ENCODE results near the gene CALCOCO2. TPM values are rescaled to one million over a fixed set of nuclear protein-coding genes. Genes with fewer than 3 reads are reported as not detected.
"Not testable (repeated sequence)": the region's sequence is repeated elsewhere in the genome, so short reads cannot be mapped to it uniquely, and the experiment has no call there.

The CALCOCO2 gene
- total RNA-seq: 100 to 1,000 TPM; 208 to 215 TPM
- long read RNA-seq, transcript CALCOCO2-201 (13 exons, 3,682 nt): major isoform, 192 of 240 reads
- long read RNA-seq, partial matches to known transcripts: 33 of 240 reads
- long read RNA-seq, other reads (novel, unspliced or antisense): 15 of 240 reads

DNA sequence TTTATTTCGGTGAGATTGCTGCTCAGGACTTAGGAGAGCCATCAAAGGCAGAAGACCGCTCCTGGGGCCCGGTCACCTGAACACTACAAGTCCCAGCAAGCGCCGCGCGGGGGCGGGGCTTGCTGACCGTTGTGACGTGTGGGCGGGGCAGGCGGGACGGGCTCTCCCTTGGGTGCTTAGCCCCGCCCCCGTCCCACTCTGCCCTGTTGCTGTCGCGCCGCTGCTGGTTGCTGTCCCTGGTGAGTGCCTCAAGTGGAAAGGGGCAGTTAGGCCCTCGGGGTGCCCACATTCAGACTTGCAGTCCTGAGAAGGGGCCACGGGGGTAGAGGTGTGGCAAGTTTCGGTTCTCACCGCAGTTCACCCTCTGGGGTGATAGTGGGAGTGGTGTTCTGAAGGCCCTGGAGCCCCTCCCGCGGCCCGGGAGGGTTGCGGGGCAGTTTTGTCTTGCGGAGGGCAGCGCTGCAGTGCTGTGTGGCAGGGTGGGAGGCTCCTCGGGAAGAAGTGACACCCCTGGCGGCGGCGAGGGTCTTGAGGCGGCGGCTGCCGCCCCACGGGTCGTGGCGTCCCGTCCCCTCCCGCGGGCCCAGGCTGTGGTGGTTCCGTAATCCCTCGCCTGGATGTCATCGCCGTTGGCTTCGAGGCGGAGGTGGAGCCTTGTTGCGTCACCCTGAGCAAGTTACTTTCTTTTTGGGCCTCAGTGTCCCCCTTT is at the start of gene CALCOCO2:
CALCOCO2 (plus strand) TSS at position 196 of the 709 bp plus-strand sequence. CDS start 10,673 bp downstream, outside the sequence.
- intact Hi-C loops (cut with DNase I, micrococcal nuclease): no loop called here

GRCh38 chr17:48787828-48788227 is 43.0 kb upstream of the CALCOCO2 start:
- intact Hi-C loops (cut with DNase I, micrococcal nuclease): no loop called here
- DNase-seq (no peak), ATAC-seq (no peak)

More for the DNA sequence above, at the start of gene CALCOCO2:
- DNase-seq: peak; percentile 95 to 97
- peak; percentile 96 for ATAC-seq

DNA sequence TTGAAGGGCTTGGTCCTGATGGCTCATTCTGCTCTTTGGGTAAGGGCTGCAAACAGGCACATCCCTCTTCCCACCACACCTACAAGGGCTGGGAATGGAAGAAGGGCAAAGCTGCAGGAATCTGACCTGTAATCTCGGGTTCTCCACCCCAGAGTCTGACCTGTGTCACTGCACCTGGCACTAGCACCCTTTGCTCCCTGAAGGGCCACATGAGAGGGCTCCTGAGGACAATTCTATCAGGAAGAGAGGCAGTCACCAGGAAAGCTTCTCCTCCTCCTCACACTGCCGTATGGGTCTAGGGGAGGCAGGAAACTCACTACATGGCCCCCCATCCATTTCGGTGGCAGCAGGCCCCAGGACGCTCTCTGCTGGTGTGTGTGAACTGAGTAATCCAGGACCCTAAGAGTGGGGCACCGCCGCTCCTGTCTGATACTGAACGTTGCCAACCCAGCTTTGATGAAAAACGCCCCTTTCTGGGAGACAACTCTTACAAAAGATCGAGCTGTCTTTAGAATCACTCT is 40.2 kb upstream of the CALCOCO2 start:
- DNase-seq (peak in 1 of 2 donors; percentile 54), ATAC-seq (peak; percentile 74)
- intact Hi-C loops (cut with DNase I, micrococcal nuclease): loop anchor here (5.0 to 10.0 kb wide), 3 partner anchors 63 to 116 kb away; partner anchors contain the start of gene HOXB13 (in 1 of the 2)

DNA sequence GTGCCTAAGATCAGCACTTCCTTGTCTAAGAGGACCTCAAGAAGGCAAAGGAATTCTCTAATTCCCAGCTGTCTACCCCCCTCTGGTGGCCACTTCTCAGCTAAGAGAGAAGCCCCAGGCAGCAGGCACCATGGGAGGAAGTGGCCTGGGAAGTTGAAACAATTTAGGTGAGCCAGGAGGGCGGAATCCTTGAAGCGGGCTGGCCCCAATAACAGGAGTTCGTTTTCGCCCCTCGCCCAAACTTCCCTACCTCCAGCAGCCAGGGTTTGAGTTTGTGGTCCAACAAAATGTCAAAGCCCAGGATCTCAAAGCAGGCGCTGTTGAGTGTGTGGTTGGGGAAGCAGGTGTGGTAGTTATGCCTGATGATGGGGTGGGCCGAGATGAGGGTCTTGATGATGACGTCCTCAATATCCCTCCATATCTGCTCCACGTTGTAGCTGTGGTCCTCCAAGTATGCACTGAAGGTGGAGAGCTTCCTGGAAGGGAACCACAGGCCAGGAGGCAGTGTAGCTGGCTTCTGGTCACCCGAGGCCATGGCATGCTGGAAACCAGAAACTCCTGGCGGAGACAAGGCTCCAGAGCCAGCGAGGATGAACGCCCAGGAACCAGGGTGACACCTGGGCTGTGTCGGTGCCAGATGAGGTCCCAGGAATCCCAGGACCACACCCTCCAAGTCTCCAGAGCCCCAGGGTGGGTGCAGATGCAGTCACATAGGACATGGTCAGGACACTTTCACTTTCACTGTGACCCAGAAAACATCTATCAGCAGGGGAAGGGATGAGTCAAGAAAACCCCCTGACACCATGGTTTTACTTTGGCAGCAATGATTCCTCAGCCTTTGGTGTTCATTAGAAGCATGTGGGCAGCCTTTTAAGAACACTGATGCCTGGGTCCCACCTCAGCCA is 39.5 kb upstream of the CALCOCO2 start:
- intact Hi-C loops (cut with DNase I, micrococcal nuclease): loop anchor here (5.0 to 10.0 kb wide), 3 partner anchors 64 to 117 kb away; partner anchors contain the start of gene HOXB13 (in 1 of the 2)
- peak; percentile 89 to 93 for DNase-seq
- ATAC-seq: peak; percentile 80

GRCh38 chr17:48792033-48792798 is 38.6 kb upstream of the CALCOCO2 start:
- intact Hi-C loops (cut with DNase I, micrococcal nuclease): loop anchor here (5.0 to 10.0 kb wide), 3 partner anchors 65 to 117 kb away; partner anchors contain the start of gene HOXB13 (in 1 of the 2)
- DNase-seq (no peak), ATAC-seq (no peak)

GRCh38 chr17:48795444-48796162 is 35.2 kb upstream of the CALCOCO2 start:
- DNase-seq: no peak
- ATAC-seq: peak; percentile 65
- intact Hi-C loops (cut with DNase I, micrococcal nuclease): loop anchor here in 1 of 2 donors (10.0 kb wide), 1 partner anchor 121 kb away; no protein-coding TSS in a partner anchor

- intact Hi-C loops (cut with DNase I, micrococcal nuclease): loop anchor here in 1 of 2 donors (10.0 kb wide), 1 partner anchor 121 kb away; no protein-coding TSS in a partner anchor
- not testable (repeated sequence) for ATAC-seq, DNase-seq
Measured at GRCh38 chr17:48796163-48796522, 34.7 kb upstream of the CALCOCO2 start.

DNA sequence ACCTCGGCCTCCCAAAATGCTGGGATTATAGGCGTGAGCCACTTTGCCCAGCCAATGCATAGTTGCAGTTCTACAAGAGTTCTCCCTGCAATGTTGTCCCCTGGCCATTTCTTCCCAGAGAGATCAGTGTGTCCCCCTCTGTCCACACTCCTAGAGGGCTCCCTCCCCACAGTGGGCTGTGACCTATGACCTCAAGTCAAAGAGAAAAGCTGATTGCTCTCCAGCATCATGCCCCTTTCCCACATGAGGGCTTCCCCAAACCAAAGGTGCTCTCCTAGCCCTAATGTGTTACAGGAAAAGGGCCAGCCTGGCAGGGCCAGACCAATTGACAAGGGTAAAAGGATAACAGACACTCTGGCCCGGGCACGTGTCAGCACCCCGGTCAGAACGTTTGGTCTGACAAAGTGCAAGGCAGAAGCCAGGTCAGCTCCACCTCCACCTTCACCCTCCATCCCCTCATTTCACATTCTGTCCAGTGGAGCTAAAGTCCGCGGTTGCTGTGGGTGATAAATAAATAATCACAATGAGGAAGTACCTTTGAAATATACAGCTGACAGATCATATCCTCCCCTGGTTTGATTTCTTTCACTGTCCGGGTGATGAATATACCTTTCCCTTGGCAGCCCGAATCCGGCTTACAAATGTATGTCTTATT is 31.6 kb upstream of the CALCOCO2 start:
- DNase-seq (no peak), ATAC-seq (peak; percentile 52)
- intact Hi-C loops (cut with DNase I, micrococcal nuclease): loop anchor here in 1 of 2 donors (10.0 kb wide), 1 partner anchor 124 kb away; no protein-coding TSS in a partner anchor

- ATAC-seq (peak; percentile 58), DNase-seq (no peak)
- intact Hi-C loops (cut with DNase I, micrococcal nuclease): loop anchor here in 1 of 2 donors (10.0 kb wide), 1 partner anchor 234 kb away; no protein-coding TSS in a partner anchor
Measured at GRCh38 chr17:48800626-48801217, 30.1 kb upstream of the CALCOCO2 start.

DNA sequence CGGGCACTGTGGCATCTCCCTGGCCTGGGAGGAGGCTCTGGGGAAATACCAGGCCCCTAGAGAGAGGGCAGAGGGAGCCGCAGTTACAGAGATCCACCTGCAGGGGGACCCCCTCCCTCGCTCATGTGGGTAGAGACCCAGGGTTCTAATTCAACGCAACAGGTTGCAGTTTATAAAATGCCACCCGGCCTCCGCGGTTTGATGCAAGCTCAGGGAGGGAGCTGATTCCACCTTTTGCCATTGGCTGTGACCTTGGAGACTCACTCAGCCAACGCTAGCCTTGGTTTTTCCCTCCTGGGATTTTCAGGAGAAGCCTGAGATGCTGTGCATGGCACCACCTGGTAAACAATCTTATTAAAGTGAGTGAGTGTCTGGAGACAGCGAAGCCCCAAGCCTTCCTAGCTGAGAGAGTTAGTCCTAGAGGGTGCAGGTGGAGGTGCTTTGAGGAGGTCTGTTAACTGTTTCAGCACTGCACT is 25.9 kb upstream of the CALCOCO2 start:
- ATAC-seq: peak; percentile 51
- DNase-seq: peak; percentile 67 to 73
- intact Hi-C loops (cut with DNase I, micrococcal nuclease): loop anchor here in 1 of 2 donors (2.0 to 10.0 kb wide), 2 partner anchors 72 to 230 kb away; no protein-coding TSS in a partner anchor

DNA sequence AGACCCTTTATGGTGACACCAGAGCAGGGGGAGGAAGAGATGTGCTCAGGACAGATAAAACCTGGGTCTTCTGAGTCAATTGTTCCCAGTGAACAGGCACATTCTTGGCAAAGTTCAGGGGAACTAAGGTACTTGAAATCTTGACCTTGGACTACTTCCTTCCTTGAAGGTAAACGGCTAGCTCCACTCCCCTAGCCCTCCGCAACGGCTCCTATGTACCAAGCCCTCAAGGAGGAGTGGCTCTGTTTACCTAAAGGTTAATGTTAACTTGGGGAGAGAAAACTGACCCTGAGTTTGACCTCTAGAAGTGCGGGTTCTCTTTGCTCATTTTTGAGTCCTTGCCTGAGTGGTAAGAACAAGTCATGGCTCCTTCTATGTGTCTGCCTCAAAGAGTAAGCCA is 21.7 kb upstream of the CALCOCO2 start:
- DNase-seq: peak; percentile 68 to 85
- peak; percentile 83 for ATAC-seq
- intact Hi-C loops (cut with DNase I, micrococcal nuclease): loop anchor here in 1 of 2 donors (10.0 kb wide), 1 partner anchor 226 kb away; no protein-coding TSS in a partner anchor

GRCh38 chr17:48812001-48812400 is 18.8 kb upstream of the CALCOCO2 start:
- DNase-seq: no peak
- intact Hi-C loops (cut with DNase I, micrococcal nuclease): no loop called here
- peak; percentile 35 for ATAC-seq

DNA sequence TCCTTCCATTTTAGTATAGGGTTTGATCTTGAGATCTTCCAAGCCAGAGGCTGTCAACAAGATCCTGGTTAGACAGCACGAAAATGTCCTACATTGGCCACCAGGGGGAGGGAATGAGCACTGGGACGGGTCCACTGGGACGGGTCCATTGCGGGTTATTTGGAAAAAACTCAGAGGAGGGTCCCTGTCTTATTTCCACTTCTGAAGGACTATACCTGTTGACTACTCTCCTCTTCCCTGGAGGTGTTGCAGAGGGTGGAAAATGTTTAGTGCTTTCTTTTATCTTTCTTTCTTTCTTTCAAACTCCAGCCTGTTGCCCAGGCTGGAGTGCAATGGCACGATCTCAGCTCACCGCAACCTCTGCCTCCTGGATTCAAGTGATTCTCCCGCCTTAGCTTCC is 16.3 kb upstream of the CALCOCO2 start:
- peak in 1 of 2 donors; percentile 63 for DNase-seq
- intact Hi-C loops (cut with DNase I, micrococcal nuclease): no loop called here
- ATAC-seq: no peak

DNA sequence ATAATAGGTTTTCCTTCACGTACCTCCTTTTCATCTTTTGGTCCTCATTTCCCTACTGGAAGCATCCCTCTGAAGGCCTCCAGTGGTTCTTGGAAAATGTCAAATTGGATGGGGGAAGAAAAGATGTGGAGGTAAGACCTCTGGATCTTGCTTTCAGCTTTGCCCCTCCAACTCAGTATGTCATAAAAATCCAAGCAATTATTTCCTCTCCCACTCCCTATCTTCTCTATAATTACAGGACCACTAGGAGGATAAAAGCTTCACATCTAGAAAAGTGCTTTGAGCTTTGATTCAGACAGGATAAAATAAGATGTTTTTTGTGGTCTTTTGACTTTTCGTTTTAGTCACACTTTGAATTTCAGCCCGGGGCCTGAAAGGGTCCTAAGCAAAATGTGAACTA is 15.5 kb upstream of the CALCOCO2 start:
- intact Hi-C loops (cut with DNase I, micrococcal nuclease): no loop called here
- no peak for ATAC-seq
- DNase-seq: no peak

DNA sequence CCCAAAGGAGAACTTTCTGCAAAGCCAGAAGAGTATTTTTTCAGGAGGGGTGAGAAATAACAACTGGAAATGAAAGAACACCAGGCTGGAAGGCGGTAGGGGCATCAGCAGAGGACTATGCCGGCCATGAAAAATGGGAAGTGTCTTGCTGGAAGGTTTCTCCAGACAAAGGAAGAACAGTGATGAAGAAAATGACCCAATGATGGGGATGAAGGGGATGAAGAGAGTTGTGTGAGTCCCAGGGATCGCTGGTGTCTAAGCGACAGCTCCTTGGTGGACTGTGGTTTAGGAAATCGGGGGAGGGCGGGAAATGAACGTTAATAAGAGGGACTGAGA is 14.4 kb upstream of the CALCOCO2 start:
- intact Hi-C loops (cut with DNase I, micrococcal nuclease): no loop called here
- DNase-seq: no peak
- ATAC-seq: no peak

Measured in left colon (tissue), 2 donors.